ENCODE results near the gene KIAA0232.
"Not testable (repeated sequence)": the region's sequence is repeated elsewhere in the genome, so short reads cannot be mapped to it uniquely, and the experiment has no call there.

- not testable (repeated sequence) for TF ChIP-seq POLR2A (IDR thresholded peaks at IDR 0.05; ENCODE audit: control extremely low read depth in 1 of 2, low read depth in 2 of 2, low read length in 2 of 2); CTCF (IDR thresholded peaks at IDR 0.05; ENCODE audit: control extremely low read depth in 1 of 3, insufficient read depth in 1 of 3, low read depth in 1 of 3, low read length in 3 of 3)
Measured at GRCh38 chr4:6837106-6837505, 54.6 kb downstream of the KIAA0232 start.

Data from H1 (cell line).